GM12875 (cell line): ENCODE data around the gene ITPR3.

Source experiments
- H3K4me3 ChIP-seq: one replicate; pipeline ENCODE4 v1.5.1; 2011; ENCODE audit warnings: low read depth, low read length, control low read depth
- TF ChIP-seq, protein P1 (sequence below): IDR thresholded peaks from 2 replicates; pipeline ENCODE4 v1.5.1; 2011; ENCODE audit warnings: low read depth, mild to moderate bottlenecking, control low read depth, inconsistent platforms, low read length, moderate library complexity, borderline replicate concordance; ENCODE audit not compliant: insufficient read depth

The ITPR3 gene

DNA sequence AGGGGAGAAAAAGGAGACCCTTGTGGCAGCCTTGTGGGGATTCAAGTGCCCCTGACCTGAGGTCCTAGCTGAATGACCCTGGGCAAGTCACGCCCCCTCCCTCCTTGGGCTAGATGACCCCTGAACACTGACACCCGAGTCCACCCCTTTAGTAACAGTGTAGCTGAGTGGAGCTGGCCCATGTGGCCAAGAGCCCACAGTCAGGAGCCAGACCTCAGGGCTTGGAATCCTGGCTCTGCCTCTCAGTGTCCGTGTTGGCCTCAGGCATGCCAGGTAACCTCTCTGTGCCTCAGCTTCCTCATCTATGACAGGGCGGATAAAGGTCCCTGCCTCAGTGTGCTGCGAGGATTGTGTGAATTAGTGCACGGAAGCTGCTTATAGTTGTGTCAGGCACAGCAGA is 111.3 kb downstream of the ITPR3 start:
- TF ChIP-seq, protein P1, sequence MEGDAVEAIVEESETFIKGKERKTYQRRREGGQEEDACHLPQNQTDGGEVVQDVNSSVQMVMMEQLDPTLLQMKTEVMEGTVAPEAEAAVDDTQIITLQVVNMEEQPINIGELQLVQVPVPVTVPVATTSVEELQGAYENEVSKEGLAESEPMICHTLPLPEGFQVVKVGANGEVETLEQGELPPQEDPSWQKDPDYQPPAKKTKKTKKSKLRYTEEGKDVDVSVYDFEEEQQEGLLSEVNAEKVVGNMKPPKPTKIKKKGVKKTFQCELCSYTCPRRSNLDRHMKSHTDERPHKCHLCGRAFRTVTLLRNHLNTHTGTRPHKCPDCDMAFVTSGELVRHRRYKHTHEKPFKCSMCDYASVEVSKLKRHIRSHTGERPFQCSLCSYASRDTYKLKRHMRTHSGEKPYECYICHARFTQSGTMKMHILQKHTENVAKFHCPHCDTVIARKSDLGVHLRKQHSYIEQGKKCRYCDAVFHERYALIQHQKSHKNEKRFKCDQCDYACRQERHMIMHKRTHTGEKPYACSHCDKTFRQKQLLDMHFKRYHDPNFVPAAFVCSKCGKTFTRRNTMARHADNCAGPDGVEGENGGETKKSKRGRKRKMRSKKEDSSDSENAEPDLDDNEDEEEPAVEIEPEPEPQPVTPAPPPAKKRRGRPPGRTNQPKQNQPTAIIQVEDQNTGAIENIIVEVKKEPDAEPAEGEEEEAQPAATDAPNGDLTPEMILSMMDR: no peak
- H3K4me3 ChIP-seq: no peak overlapping the region

DNA sequence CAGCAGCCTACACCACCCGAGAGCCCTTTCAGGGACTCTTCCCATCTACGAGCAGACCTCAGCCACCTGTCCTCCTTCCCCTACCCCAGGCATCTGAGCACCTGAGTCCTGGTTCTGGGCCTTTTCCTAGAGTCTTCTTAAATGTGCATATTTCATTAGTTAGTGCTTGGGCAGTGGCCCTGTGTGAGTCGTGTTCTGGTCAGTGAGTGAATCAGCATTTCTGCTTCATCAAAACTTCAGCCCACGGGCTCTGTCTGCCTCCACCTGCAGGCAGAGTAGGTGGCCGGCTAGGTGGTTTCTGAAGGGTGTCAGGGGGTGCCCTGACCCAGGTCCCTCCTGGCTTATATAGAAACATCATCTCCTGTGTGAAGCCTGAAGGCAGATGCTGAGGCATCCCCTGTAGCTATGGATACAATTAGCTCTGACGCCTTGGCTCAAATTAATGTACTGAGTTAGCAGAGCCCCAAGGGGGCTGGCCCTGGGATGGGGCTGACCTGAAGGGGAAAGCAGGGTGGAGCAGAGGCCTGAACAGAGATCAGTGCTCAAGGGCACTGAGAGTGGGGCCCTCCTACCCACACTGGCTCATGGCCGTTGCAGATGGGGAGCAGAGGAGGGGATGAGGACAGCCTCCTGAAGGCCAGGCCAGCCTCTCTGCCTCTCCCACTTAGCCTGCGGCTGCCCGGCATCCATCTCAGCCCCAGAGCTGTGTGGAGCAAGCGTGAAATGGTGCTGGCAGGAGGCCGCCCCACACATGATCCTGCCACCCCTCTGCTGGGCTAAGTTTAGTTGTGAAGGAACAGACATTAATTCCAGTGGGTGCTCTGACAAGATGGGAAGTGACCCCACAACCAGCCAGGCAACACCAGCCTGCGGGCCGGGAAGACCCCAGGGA is 111.9 kb downstream of the ITPR3 start:
- TF ChIP-seq, protein P1: no peak
- no peak overlapping the region for H3K4me3 ChIP-seq

DNA sequence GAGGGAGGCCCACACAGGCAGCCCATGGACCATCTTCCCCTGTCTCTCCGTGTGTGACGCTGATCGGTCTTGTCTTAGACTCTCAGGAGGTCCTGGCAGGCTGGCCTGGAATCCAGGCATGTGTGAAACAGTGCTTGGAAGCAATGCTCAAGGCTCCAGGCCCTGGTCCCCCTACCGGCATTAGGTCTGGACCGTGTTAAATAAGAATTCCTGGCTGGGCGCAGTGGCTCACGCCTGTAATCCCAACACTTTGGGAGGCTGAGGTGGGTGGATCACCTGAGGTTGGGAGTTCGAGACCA is 112.5 kb downstream of the ITPR3 start:
- H3K4me3 ChIP-seq: no peak overlapping the region
- TF ChIP-seq, protein P1: no peak

DNA sequence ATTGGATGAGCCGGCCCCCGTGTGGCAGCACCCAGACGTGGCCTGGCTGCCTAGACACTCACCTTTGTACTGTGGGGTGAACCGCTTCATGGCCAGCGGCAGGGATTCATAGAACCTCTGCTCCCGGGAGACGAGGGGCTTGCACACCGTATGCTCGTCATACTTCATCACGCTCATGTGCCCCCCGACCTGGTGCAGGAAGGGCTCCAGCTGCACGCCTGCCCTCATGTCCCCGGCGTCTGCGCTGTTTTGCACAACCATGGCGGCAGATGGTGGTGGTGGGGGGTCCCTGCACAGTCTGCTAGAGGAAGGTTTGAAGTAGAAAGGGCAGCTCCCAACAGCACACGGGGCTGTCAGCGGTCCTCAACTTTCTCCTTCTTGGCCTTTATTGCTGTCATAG is 114.1 kb downstream of the ITPR3 start:
- TF ChIP-seq, protein P1: no peak
- H3K4me3 ChIP-seq: no peak overlapping the region

DNA sequence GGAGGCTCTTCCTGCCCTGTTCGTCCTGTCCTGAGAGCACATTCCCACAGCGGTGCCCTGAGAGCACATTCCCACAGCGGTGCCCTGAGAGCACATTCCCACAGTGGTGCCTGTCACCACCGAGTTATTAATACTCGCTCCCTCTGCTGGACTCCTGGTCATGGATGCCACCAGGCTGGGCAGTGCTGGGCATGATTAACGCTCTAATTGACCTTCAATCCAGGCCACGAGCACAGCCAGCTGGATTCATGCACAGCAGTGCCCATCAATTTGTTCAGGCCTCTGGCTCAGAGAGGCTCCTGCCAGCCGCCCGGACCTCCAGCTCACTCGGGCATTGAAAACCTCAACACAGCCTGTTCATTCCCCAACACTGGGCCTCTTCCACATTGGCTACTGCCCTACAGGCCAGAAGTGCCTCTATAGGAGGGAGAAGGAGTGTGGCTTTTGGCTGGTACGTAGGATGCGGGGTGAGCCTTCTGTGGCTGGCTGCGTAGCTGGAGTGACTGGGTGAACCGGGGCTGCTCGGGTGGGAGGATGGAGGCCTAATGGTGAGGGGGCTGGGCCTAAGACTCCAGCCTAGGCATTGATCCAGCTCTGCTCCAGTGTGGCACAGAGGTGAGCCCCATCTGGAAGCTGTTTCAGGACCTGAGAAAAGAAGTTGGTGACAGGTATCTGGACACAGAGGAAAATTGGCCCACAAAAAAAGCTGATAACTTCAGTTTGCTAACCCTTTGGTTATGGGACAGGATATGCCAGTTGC is 116.3 kb downstream of the ITPR3 start:
- TF ChIP-seq, protein P1: no peak
- H3K4me3 ChIP-seq: no peak overlapping the region

DNA sequence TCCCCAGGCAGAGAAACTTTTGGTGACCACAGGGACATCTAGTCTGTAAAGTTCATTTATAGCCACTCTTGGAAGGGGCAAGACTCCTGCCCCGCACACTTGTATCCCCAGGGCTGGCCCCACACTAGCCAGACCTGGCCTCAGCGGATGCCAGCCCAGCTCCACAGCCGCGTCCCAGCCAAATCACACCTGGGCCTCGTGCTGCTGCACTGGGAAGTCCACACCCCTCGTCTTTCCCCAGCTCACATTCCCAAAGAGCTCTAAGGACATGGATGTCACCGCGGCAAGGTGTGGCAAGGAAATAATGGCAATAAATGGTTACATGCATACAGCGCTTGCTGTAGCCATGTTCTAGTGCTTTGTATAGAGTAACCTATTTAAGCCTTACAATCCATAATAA is 117.0 kb downstream of the ITPR3 start:
- no peak overlapping the region for H3K4me3 ChIP-seq
- TF ChIP-seq, protein P1: no peak

DNA sequence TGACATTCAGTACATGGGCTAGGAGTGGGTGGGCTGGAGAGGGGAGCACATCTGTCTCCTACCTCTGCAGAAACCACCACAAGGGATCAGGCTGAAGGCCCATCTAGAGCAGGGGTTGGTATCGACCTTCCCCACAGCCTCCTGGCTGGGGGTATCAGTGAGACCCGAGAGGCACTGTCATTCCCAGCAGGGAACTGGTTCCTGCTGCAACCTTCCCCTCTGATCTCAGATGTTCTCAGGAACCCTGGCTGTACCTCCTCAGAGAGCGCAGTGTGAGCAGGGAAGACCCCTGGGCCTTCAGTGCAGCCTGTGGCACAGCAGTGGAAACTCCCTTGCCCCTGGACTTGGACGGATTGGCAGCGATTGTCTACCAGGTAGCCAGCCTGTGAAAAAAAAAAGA is 117.8 kb downstream of the ITPR3 start:
- H3K4me3 ChIP-seq: no peak overlapping the region
- TF ChIP-seq, protein P1: no peak
